OCI-LY1 (cell line): ENCODE measurements around the gene ZNF438.

Source experiments
- EZH2 ChIP-seq: fragments of 200-600 bp; sonication (generic), shearing (Covaris generic); IDR thresholded peaks from 2 replicates; pipeline ENCODE4 v1.8.0; 2017; ENCODE audit warnings: borderline replicate concordance, mixed run types, mild to moderate bottlenecking, antibody characterized with exemption, low read length, moderate library complexity, mixed read lengths
- TF ChIP-seq, protein P1 (sequence below): fragments of 200-600 bp; sonication (generic), shearing (Covaris generic); IDR thresholded peaks from 2 replicates; pipeline ENCODE4 v1.5.1; 2017; ENCODE audit warnings: mild to moderate bottlenecking, antibody characterized with exemption, low read length, moderate library complexity, mixed read lengths

DNA sequence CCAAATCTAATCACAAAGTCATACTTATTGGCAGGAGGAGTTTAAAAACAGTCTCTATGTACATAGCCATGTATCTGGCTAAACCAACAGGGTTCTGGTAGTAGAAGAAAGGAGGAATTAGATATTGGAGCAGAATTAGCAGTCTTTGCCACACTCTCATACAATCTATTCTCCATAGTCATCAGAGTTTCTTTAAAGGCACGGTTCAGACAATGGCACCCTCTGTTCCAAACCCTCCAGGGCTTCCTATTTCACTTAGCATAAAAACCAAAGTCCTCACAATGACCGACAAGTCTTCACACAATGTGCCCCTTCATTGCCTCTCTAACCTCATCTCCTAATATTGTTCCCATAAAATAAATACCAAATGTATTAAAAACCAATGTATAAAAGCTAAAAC lies 12.7 kb downstream of the ZNF438 start:
- TF ChIP-seq, protein P1, sequence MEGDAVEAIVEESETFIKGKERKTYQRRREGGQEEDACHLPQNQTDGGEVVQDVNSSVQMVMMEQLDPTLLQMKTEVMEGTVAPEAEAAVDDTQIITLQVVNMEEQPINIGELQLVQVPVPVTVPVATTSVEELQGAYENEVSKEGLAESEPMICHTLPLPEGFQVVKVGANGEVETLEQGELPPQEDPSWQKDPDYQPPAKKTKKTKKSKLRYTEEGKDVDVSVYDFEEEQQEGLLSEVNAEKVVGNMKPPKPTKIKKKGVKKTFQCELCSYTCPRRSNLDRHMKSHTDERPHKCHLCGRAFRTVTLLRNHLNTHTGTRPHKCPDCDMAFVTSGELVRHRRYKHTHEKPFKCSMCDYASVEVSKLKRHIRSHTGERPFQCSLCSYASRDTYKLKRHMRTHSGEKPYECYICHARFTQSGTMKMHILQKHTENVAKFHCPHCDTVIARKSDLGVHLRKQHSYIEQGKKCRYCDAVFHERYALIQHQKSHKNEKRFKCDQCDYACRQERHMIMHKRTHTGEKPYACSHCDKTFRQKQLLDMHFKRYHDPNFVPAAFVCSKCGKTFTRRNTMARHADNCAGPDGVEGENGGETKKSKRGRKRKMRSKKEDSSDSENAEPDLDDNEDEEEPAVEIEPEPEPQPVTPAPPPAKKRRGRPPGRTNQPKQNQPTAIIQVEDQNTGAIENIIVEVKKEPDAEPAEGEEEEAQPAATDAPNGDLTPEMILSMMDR: no peak
- TF ChIP-seq EZH2: no peak
